ENCODE measurements around the gene TMEM218. TPM values are rescaled to one million over a fixed set of nuclear protein-coding genes. Genes with fewer than 3 reads are reported as not detected.

TMEM218 gene
- total and polyA plus RNA-seq, 2 of the 8 experiments (the other 6 are each of a cell fraction or from before 2014, with no cell fraction given) = 17.0 to 33.5 TPM

- H2BK15ac ChIP-seq (ENCODE audit: low read length) = no peak overlapping the region
- H3K23ac ChIP-seq (ENCODE audit: insufficient read length) = no peak overlapping the region
- H2BK12ac ChIP-seq (ENCODE audit: low read depth, low read length) = no peak overlapping the region
- no peak overlapping the region for H4K5ac ChIP-seq (ENCODE audit: insufficient read length, low read depth, low read length)
- H3K23me2 ChIP-seq (ENCODE audit: low read depth, low read length) = no peaks in the 10 kb centered on the region
- peaks cover 2 to 12% (median 6%) of the 10 kb centered on the region in 4 experiments; a peak in 6 of 7 replicates for H3K4me1 ChIP-seq (replicated peaks in 1 of 4; ENCODE audit: control insufficient read depth in 3 of 4, insufficient read depth in 4 of 4, low read length in 3 of 4)
- CTCF ChIA-PET (ENCODE audit: partially characterized antibody) = interaction anchor here (0.6 to 29.4 kb wide), 86 partner anchors 8 to 1981 kb away, joined by 3 to 486 read pairs (median 5); partner anchors contain the start of genes ROBO4, SLC37A2 and TMEM218
- H3K4me3 ChIP-seq (ENCODE audit: extremely low read depth in 1 of 4, insufficient read depth in 2 of 4, low read depth in 3 of 4, low read length in 4 of 4) = no peak overlapping the region
- no peak overlapping the region for H4K91ac ChIP-seq (replicated peaks; ENCODE audit: insufficient read length, low read length)
- H2AK5ac ChIP-seq (ENCODE audit: low read depth, low read length) = no peak overlapping the region
- H3K4me2 ChIP-seq (ENCODE audit: insufficient read depth in 1 of 2, low read depth in 2 of 2, low read length in 2 of 2) = 0 out of 4 replicates have a peak overlapping the region, but pooled peaks of 1 of the 2 experiments have one; percentile 6
- no peaks in the 10 kb centered on the region for H3K79me2 ChIP-seq (ENCODE audit: control insufficient read depth in 1 of 2, insufficient read depth in 2 of 2, low read length in 2 of 2)
- POLR2A ChIA-PET (ENCODE audit: partially characterized antibody) = interaction anchor here (0.9 to 1.1 kb wide), 2 partner anchors 14 to 255 kb away, joined by 3 to 5 read pairs; no protein-coding TSS in a partner anchor
- FAIRE-seq = peak; percentile 97
- no peak overlapping the region for H2BK20ac ChIP-seq (ENCODE audit: low read length)
- no peak overlapping the region for H3K9ac ChIP-seq (replicated peaks in 1 of 4; ENCODE audit: extremely low read depth in 1 of 4, low read depth in 3 of 4, low read length in 3 of 4)
- H3K79me1 ChIP-seq (ENCODE audit: low read depth, low read length) = no peaks in the 10 kb centered on the region
- no peak overlapping the region for H3K4ac ChIP-seq (replicated peaks; ENCODE audit: insufficient read length, low read depth, low read length)
- no peaks in the 10 kb centered on the region for H3K27me3 ChIP-seq (replicated peaks in 1 of 4; ENCODE audit: control insufficient read depth in 3 of 4, extremely low read depth in 1 of 4, insufficient read depth in 3 of 4, low read length in 3 of 4)
- H4K20me1 ChIP-seq (replicated peaks in 1 of 2; ENCODE audit: control insufficient read depth in 1 of 2, insufficient read depth in 2 of 2, low read length in 2 of 2) = no peaks in the 10 kb centered on the region
- H3K27ac ChIP-seq (ENCODE audit: low read depth, low read length) = no peak overlapping the region
- no peaks in the 10 kb centered on the region for H3K36me3 ChIP-seq (ENCODE audit: control insufficient read depth in 2 of 4, insufficient read depth in 4 of 4, low read length in 3 of 4)
- H2AFZ ChIP-seq (ENCODE audit: low read length) = no peak overlapping the region
- no peak overlapping the region for H3K56ac ChIP-seq (replicated peaks; ENCODE audit: insufficient read length, low read depth, low read length)
- peak in 1 of 2 experiments; percentile 41 for DNase-seq (ENCODE audit: low read depth in 1 of 2, low spot score in 2 of 2)
- no peak overlapping the region for H2BK120ac ChIP-seq (replicated peaks; ENCODE audit: low read depth, low read length)
- no peak overlapping the region for H2BK5ac ChIP-seq (ENCODE audit: low read depth, low read length)
- no peak overlapping the region for H3K18ac ChIP-seq (ENCODE audit: extremely low read depth, low read length)
- no peak overlapping the region for H4K8ac ChIP-seq (ENCODE audit: extremely low read depth, insufficient read depth, low read length)
- no peaks in the 10 kb centered on the region for H3K9me3 ChIP-seq (ENCODE audit: insufficient read depth in 2 of 2, low read depth in 1 of 2, low read length in 1 of 2)
- H3K14ac ChIP-seq (ENCODE audit: insufficient read length) = no peak overlapping the region
- whole genome bisulfite sequencing, 2 experiments (ENCODE audit: extremely low coverage in 1 of 2, insufficient coverage in 1 of 2, insufficient read length in 1 of 2, insufficient replicate concordance in 2 of 2, low coverage in 1 of 2, low lambda C conversion rate in 2 of 2, missing lambda C conversion rate in 1 of 2) = 74% methylated on average over 5 of the region's 5 CpGs; no CpG with 5 or more reads in 1 of the 2 experiments
- TF ChIP-seq RAD21 (IDR thresholded peaks at IDR 0.05 in 1 of 2, conservative IDR thresholded peaks at IDR 0.05 in 1 of 2; ENCODE audit: low read depth in 2 of 2, low read length in 2 of 2) (peak; percentile 100), BRCA1 (IDR thresholded peaks at IDR 0.05; ENCODE audit: low read depth, low read length) (no peak), BCL11A (IDR thresholded peaks at IDR 0.05; ENCODE audit: low read depth in 2 of 2, low read length in 2 of 2) (no peak), ATF2 (IDR thresholded peaks at IDR 0.05; ENCODE audit: low read length) (no peak), TAF7 (optimal IDR thresholded peaks at IDR 0.05; ENCODE audit: borderline replicate concordance, low read depth, low read length) (no peak), YY1 (IDR thresholded peaks at IDR 0.05; ENCODE audit: low read depth, low read length) (no peak), CTCF (IDR thresholded peaks at IDR 0.05; ENCODE audit: control extremely low read depth in 1 of 3, insufficient read depth in 1 of 3, low read depth in 1 of 3, low read length in 3 of 3) (peak; percentile 38 to 94 (median 74)), BACH1 (IDR thresholded peaks at IDR 0.05; ENCODE audit: low read length) (no peak)
Measured at GRCh38 chr11:125091247-125091876, 20.1 kb downstream of the TMEM218 start.
